Right lobe of liver (tissue), 4 donors: ENCODE results near the gene ISM1.

Experiments
- POLR2A ChIP-seq: fragments of 450-650 bp; IDR thresholded peaks from one replicate; pipeline ENCODE4 v1.6.1; 2017; ENCODE audit warnings: antibody characterized with exemption, mild to moderate bottlenecking
- TF ChIP-seq, protein P1 (sequence below), 4 donors: fragments of 200-600 bp in 3 of 4; fragments of 450-650 bp in 1 of 4; IDR thresholded peaks; one replicate each; pipeline versions ENCODE4 v1.5.1 to v1.8.0; 2016 to 2022; ENCODE audit warnings: antibody characterized with exemption in 4 of 4, mild to moderate bottlenecking in 2 of 4
- donor health status: DM: no; HTN: no; CAD: no.
- donor health status: DM: no; HTN: no; CAD: no.
- donor health status: DM: no; HTN: yes; CAD: no.

DNA sequence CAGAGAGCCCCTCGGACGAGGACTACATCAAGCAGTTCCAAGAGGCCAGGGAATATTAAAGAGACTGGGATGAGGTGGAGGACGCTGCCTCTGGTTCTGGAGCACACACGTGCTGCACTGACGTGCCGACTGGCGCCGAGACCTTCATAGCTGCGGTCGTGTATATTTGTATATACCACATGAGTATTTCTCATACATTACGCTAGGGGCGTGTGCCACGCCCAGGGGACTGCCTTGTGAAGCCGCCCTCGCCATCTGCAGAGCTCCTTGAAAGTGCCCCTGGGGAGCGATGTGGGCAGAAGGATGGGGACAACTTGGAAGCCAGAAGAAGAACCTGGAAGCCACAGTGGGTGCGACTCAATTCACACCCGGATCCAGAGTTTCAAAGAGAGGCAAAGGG, 78.3 kb downstream of the ISM1 start:
- TF ChIP-seq, protein P1, sequence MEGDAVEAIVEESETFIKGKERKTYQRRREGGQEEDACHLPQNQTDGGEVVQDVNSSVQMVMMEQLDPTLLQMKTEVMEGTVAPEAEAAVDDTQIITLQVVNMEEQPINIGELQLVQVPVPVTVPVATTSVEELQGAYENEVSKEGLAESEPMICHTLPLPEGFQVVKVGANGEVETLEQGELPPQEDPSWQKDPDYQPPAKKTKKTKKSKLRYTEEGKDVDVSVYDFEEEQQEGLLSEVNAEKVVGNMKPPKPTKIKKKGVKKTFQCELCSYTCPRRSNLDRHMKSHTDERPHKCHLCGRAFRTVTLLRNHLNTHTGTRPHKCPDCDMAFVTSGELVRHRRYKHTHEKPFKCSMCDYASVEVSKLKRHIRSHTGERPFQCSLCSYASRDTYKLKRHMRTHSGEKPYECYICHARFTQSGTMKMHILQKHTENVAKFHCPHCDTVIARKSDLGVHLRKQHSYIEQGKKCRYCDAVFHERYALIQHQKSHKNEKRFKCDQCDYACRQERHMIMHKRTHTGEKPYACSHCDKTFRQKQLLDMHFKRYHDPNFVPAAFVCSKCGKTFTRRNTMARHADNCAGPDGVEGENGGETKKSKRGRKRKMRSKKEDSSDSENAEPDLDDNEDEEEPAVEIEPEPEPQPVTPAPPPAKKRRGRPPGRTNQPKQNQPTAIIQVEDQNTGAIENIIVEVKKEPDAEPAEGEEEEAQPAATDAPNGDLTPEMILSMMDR (IDR thresholded peaks at IDR 0.05) = no peak
- no peak for TF ChIP-seq POLR2A
